Measurements from ENCODE around the gene HSD17B10. TPM values are rescaled to one million over a fixed set of nuclear protein-coding genes. Genes with fewer than 3 reads are reported as not detected.
"Not testable (repeated sequence)": the region's sequence is repeated elsewhere in the genome, so short reads cannot be mapped to it uniquely, and the experiment has no call there.

Gene HSD17B10
- total RNA-seq, 1 donor from 2014 or later, result 55.6 TPM

DNA sequence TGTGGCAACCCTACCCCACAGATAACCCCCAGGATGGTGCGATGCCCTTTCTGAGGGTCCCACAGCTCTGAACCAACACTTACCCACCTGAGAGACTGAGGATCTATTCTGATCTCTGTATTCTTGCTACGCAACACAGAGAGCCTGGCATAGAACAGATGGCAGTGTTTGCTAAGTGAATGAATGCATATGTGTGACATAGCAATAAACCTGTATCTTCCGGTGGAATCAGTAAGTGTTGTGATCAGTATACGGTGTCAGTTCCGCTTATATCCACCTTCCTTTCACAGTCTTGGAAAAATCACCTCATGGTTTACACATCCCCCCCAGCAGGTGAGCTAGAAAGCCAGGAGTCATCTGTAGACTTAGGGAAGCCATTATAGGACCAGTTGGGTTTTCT is 5.9 kb upstream of the HSD17B10 start:
- ATAC-seq (no peak), DNase-seq (ENCODE audit: low spot score) (no peak)
- intact Hi-C loops (cut with DNase I), result no loop called here

GRCh38 chrX:53438832-53439230 is 4.7 kb upstream of the HSD17B10 start:
- DNase-seq (ENCODE audit: low spot score) (no peak), ATAC-seq (no peak)
- intact Hi-C loops (cut with DNase I), result no loop called here

DNA sequence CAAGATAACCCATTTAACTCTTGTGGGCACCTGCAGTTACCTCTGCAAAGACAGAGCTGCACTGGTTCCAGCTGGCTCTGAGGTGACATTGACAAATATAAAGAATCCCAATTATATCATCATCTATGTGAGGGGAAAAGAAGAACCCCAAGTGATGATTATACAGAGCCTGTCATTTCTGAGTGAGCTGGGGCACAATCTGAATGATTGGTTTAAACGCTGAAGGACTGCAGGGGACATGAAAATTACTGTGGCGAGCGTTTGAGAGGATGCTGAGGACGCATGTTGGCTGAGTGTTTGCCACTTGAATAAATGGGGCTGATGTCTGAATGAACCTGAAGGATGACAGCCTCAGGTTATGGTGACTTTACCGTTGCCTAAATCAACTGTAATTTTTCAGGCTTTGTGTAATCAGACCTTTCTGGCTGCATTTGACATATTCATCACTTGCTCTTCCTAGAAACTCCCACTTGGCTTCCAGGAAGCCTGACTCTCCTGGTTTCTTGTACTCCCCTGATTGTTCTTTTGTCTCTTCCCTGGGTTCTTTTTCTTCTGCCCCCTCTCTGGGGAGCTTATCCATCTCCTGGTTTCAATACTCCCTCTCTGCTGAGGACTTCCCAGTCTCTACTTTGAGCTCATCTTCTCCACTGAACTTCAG is 4.1 kb upstream of the HSD17B10 start:
- no peak for DNase-seq (ENCODE audit: low spot score)
- no peak for ATAC-seq
- intact Hi-C loops (cut with DNase I), result no loop called here

DNA sequence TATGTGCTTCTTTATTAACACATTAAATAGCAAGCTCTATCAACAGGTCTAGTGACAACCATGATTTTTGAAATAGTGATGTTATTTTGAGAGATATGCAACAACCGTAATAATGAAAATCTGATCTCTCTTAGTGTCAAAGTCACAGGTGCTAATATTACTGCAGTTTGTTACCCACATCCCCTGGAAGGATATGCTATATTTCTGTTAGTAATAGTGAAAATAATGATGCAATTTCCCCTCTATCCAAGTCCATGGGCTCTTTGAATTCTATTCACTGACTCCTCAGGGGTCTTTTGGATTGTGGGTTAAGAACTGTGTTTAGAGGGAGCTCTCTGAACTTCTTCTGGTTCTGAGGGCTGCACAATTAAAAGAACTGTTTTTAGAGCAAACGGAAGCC is 3.0 kb upstream of the HSD17B10 start:
- no peak for DNase-seq (ENCODE audit: low spot score)
- intact Hi-C loops (cut with DNase I), result no loop called here
- no peak for ATAC-seq

- DNase-seq (ENCODE audit: low spot score) (no peak), ATAC-seq (peak; percentile 43)
- intact Hi-C loops (cut with DNase I), result no loop called here
Measured at GRCh38 chrX:53435997-53436396, 1.8 kb upstream of the HSD17B10 start.

DNA sequence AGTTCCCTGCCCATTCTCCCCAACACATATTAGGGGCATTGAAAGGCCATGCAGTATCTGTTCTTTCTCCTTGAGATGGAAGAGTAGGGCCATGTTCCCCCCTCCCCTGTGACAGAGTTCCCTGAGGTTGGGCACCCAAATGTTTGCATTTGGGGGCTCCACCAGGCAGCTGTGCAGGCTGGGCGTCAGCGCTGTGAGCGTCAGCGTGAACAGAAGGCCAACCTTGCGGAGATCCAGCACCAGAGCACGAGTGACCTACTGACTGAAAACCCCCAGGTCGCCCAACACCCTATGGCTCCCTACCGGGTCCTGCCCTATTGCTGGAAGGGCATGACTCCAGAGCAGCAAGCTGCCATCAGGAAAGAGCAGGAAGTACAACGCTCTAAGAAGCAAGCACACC is 3.9 kb downstream of the HSD17B10 start:
- ATAC-seq (no peak), DNase-seq (ENCODE audit: low spot score) (no peak)
- intact Hi-C loops (cut with DNase I), result no loop called here

GRCh38 chrX:53429755-53430154 is 4.4 kb downstream of the HSD17B10 start:
- intact Hi-C loops (cut with DNase I), result loop anchor here (10.0 kb wide), 1 partner anchor 115 kb away; no protein-coding TSS in a partner anchor
- DNase-seq (ENCODE audit: low spot score) (no peak), ATAC-seq (no peak)

DNA sequence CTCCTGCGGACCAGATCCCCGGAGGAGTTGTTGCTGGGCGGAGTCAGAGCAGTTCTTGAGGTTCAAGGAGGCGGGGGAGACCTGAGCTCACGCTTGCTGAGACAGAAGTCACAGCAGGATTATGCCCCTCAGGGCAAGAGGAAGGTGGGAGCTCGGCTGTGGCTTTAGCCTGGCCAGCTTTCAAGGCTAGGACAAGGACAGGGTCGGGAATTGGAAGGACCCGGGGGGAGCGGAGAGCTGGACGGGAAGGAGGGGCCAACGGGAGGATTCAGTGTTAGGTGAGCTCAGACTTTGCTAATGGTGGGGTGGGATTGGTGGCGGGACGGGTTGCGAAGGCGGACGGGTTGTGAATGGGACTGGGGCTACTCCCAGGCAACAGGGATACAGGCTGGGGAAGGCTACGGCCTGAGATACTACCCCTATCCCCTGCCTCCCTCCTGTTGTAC is 11.3 kb downstream of the HSD17B10 start, which contains the start of gene RIBC1:
RIBC1 (plus strand) TSS at position 13 of the 446 bp plus-strand sequence. CDS start 3,404 bp downstream, outside the sequence.
- intact Hi-C loops (cut with DNase I), result loop anchor here (10.0 kb wide), 1 partner anchor 108 kb away; no protein-coding TSS in a partner anchor
- DNase-seq (ENCODE audit: low spot score) (no peak), ATAC-seq (peak; percentile 26)

GRCh38 chrX:53422086-53422860 is 11.9 kb downstream of the HSD17B10 start, which contains the start of gene SMC1A:
Gene SMC1A, minus strand, starts transcription at chrX:53422654. Its CDS starts 54 bp downstream, at chrX:53422600.
- intact Hi-C loops (cut with DNase I), result loop anchor here (10.0 kb wide), 1 partner anchor 107 kb away; no protein-coding TSS in a partner anchor
- DNase-seq (ENCODE audit: low spot score), result peak; percentile 99
- peak; percentile 98 for ATAC-seq

DNA sequence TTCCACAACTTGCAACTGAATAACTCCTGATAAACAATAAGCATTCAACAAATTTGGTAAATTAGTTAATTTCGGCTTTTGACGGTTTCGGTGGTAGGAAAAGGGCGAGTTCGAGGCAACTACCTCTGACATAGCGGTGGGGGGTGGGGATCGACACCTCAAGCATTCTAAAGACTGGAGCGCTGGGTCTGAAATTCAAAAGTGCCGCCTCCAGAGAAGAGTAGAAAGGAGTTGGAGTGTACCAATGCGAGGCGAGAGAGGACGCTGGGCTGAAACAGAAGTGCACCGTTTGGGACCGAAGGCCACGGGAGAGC is 12.4 kb downstream of the HSD17B10 start:
- ATAC-seq (no peak), DNase-seq (ENCODE audit: low spot score) (no peak)
- intact Hi-C loops (cut with DNase I), result loop anchor here (10.0 kb wide), 1 partner anchor 107 kb away; no protein-coding TSS in a partner anchor

GRCh38 chrX:53421125-53421524 is 13.0 kb downstream of the HSD17B10 start:
- intact Hi-C loops (cut with DNase I), result loop anchor here (10.0 kb wide), 1 partner anchor 106 kb away; no protein-coding TSS in a partner anchor
- no peak for DNase-seq (ENCODE audit: low spot score)

GRCh38 chrX:53420351-53420750 is 13.8 kb downstream of the HSD17B10 start:
- ATAC-seq; DNase-seq (ENCODE audit: low spot score): not testable (repeated sequence)
- intact Hi-C loops (cut with DNase I), result loop anchor here (10.0 kb wide), 1 partner anchor 106 kb away; no protein-coding TSS in a partner anchor

More at GRCh38 chrX:53421125-53421524, 13.0 kb downstream of the HSD17B10 start:
- no peak for ATAC-seq

GRCh38 chrX:53412446-53412845 is 21.7 kb downstream of the HSD17B10 start:
- no peak for DNase-seq (ENCODE audit: low spot score)
- intact Hi-C loops (cut with DNase I), result no loop called here
- no peak for ATAC-seq

- no peak for DNase-seq (ENCODE audit: low spot score)
- no peak for ATAC-seq
- intact Hi-C loops (cut with DNase I), result no loop called here
Measured at GRCh38 chrX:53403535-53403934, 30.6 kb downstream of the HSD17B10 start.

DNA sequence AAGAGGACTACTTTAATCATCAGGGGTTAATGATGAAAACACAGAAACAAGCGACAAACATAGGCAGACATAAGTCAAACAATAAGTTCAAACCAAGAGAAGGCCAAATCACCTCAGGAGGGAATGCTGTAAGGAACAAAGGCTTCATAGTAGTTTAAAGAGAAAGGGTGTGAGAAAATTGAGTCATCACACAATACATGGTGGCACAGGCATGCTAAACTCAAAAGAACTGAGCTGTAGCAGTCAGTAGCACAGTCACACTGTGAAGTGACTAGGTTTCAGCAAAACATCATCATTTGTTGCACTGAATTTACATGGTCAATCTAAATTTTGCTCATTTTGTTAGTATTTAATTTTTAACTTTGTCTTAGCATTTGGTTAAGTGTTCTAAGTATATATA is 36.0 kb downstream of the HSD17B10 start:
- ATAC-seq, result no peak
- intact Hi-C loops (cut with DNase I), result no loop called here

DNA sequence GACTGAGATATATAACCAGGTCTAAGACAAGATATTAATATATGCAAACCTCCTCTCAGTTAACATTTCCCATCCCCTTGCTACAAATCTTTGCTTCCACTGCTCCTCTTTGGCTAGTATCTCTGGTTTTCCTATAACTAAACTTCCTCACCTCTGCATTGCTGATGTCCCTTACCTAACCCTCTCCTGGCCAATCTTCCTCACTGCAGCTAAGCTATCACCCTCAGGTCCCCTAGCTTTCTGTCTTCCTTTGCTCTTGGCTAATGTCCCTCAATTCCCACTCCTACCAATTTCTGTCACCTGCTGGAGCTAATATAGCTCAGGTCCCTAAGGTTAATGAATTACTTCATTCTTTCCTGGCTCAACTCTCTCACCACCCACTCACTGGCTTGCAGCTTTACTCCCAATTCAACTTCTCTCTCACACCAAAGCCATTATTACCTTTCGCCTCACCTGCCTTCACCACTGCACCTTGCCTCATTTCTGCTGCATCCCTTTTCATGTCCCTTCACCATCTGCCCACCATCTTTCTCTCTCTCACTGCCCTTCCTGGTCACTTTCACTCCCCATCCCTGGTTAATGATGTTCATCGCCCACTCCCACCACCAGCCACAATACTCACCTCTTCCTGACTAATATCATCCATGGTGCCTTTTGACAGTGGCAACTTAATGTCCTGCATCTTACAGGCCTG is 38.4 kb downstream of the HSD17B10 start:
- ATAC-seq (no peak), DNase-seq (ENCODE audit: low spot score) (no peak)
- intact Hi-C loops (cut with DNase I), result no loop called here

More for the DNA sequence above, 36.0 kb downstream of the HSD17B10 start:
- DNase-seq (ENCODE audit: low spot score), result no peak

DNA sequence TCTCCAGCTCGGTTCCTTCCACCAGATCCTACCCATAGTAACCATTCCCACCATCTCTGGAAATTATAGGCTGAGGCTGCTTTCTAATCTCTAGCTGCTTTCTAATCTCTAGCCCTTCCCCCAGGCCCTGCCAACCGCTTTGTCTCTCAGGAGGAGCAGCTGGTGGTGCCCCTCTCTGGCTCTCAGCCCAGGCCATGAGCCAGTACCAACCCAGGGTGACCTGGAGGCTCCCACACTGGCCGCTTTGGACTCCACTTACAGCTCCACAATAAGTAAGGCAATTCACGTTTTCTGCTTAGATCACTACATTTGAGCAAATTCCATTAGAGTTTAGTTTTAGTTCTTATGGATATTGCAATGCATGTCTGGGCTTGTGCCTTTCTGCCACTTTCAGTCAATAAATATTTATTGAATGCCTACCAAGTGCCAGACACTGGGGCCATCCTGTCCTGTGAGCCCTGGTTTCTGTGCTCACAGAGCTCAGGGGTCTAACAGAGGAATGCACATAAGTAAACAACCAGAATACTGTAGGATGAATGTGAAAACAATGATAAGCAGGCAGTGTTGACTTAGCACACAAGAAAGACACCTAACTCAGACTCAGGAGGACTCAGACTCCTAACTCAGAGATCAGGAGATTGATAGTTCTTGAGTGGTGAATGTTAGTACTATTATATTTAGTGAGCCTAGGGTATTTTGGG is 50.6 kb downstream of the HSD17B10 start:
- ATAC-seq, result no peak
- DNase-seq (ENCODE audit: low spot score), result no peak
- intact Hi-C loops (cut with DNase I), result no loop called here

Measured in sciatic nerve (tissue), 2 donors.